ENCODE results near the gene VPS39. TPM values are rescaled to one million over a fixed set of nuclear protein-coding genes. Genes with fewer than 3 reads are reported as not detected.

Gene VPS39
- total and polyA plus RNA-seq, 9 of the 15 experiments (the other 6 are each of a cell fraction or from before 2014, with no cell fraction given): 3.2 to 37.3 (median 21.8) TPM

DNA sequence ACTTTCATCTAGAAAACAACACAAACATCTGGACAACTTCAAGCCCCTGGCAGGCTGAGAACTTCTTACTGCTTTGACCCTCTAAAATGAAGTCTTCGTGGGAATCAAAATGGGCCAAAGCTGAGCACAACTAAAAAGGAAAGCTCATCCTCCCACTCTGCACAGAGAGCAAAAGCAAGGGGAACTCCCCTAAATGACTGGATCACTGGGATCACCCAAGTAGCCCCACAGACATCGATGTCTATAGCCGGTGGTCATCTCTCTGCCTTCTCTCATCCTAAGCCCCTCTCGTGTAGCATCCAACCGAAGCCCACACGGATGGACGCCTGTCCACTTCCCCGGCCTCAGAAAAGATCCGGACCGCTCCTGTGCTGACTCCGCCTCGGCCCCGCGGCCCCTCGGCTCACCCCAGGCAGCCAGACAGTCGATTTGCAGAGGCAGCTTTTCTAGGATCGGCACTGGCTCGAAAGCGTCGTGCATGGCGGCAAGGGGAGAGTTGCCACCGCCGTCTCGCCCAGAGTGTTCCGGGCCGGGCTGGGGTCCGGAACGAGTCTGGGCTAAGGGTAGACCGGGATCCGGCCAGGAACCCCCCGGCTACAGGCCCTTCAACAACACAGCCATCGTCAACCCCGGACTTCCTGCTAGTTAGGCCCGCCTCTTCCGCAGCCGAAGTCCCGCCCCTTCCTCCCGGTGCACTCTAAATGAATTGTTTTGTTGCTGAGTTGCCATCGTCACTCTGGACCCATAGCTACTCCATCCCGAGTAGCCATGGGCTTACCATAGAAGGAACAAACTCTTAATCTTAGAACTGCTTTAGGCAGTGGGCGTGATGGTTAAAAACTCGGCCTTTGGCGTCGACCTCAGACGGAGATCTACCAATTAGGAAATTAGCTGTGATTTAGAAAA lies at the start of gene VPS39 (continued):
- TF ChIP-seq, protein P1, sequence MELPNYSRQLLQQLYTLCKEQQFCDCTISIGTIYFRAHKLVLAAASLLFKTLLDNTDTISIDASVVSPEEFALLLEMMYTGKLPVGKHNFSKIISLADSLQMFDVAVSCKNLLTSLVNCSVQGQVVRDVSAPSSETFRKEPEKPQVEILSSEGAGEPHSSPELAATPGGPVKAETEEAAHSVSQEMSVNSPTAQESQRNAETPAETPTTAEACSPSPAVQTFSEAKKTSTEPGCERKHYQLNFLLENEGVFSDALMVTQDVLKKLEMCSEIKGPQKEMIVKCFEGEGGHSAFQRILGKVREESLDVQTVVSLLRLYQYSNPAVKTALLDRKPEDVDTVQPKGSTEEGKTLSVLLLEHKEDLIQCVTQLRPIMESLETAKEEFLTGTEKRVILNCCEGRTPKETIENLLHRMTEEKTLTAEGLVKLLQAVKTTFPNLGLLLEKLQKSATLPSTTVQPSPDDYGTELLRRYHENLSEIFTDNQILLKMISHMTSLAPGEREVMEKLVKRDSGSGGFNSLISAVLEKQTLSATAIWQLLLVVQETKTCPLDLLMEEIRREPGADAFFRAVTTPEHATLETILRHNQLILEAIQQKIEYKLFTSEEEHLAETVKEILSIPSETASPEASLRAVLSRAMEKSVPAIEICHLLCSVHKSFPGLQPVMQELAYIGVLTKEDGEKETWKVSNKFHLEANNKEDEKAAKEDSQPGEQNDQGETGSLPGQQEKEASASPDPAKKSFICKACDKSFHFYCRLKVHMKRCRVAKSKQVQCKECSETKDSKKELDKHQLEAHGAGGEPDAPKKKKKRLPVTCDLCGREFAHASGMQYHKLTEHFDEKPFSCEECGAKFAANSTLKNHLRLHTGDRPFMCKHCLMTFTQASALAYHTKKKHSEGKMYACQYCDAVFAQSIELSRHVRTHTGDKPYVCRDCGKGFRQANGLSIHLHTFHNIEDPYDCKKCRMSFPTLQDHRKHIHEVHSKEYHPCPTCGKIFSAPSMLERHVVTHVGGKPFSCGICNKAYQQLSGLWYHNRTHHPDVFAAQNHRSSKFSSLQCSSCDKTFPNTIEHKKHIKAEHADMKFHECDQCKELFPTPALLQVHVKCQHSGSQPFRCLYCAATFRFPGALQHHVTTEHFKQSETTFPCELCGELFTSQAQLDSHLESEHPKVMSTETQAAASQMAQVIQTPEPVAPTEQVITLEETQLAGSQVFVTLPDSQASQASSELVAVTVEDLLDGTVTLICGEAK (IDR thresholded peaks at IDR 0.05): peak; percentile 93
- TF ChIP-seq, protein P1 (CRISPR knock-in tag; IDR thresholded peaks at IDR 0.05): no peak
- no peak for TF ChIP-seq TCF7L2 (IDR thresholded peaks at IDR 0.05; ENCODE audit: low read depth, low read length)
- TF ChIP-seq, protein P2, sequence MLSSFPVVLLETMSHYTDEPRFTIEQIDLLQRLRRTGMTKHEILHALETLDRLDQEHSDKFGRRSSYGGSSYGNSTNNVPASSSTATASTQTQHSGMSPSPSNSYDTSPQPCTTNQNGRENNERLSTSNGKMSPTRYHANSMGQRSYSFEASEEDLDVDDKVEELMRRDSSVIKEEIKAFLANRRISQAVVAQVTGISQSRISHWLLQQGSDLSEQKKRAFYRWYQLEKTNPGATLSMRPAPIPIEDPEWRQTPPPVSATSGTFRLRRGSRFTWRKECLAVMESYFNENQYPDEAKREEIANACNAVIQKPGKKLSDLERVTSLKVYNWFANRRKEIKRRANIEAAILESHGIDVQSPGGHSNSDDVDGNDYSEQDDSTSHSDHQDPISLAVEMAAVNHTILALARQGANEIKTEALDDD (IDR thresholded peaks at IDR 0.05): no peak; the same call in 1 of the 2 replicates
- TF ChIP-seq IRF2 (CRISPR knock-in tag; IDR thresholded peaks at IDR 0.05): no peak
- TF ChIP-seq, protein P3, sequence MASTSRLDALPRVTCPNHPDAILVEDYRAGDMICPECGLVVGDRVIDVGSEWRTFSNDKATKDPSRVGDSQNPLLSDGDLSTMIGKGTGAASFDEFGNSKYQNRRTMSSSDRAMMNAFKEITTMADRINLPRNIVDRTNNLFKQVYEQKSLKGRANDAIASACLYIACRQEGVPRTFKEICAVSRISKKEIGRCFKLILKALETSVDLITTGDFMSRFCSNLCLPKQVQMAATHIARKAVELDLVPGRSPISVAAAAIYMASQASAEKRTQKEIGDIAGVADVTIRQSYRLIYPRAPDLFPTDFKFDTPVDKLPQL (IDR thresholded peaks at IDR 0.05; ENCODE audit: extremely low read depth, insufficient read length): no peak
- peak; percentile 46; the same call in 1 of the 2 replicates for TF ChIP-seq CREM (IDR thresholded peaks at IDR 0.05; ENCODE audit: low read depth)
- no peak for TF ChIP-seq SETDB1 (IDR thresholded peaks at IDR 0.05; ENCODE audit: low read length)
- no peak for TF ChIP-seq CSDE1 (IDR thresholded peaks at IDR 0.05)
- TF ChIP-seq GTF2E2 (tag; IDR thresholded peaks at IDR 0.05): no peak
- TF ChIP-seq ZNF764 (CRISPR knock-in tag; IDR thresholded peaks at IDR 0.05; ENCODE audit: low read depth): no peak
- TF ChIP-seq FOXA1 (IDR thresholded peaks at IDR 0.05; ENCODE audit: borderline replicate concordance): no peak
- TF ChIP-seq LCOR (CRISPR knock-in tag; IDR thresholded peaks at IDR 0.05): no peak
- TF ChIP-seq ZNF12 (CRISPR knock-in tag; IDR thresholded peaks at IDR 0.05): no peak
- TF ChIP-seq ZBTB1 (CRISPR knock-in tag; IDR thresholded peaks at IDR 0.05; ENCODE audit: borderline replicate concordance, low read depth): no peak
- peak; percentile 92 for TF ChIP-seq POLR2A (conservative IDR thresholded peaks at IDR 0.05)
- TF ChIP-seq FOXM1 (IDR thresholded peaks at IDR 0.05; ENCODE audit: low read depth): no peak
- no peak for TF ChIP-seq FOXM1 (CRISPR knock-in tag; IDR thresholded peaks at IDR 0.05; ENCODE audit: low read depth)

All from K562 (cell line).